ENCODE data around the gene ARID1B.

GRCh38 chr6:156940221-156940620, 163.0 kb downstream of the ARID1B start:
- TF ChIP-seq CTCF (IDR thresholded peaks at IDR 0.05) (no peak), POLR2A (IDR thresholded peaks at IDR 0.05) (no peak)
